ENCODE measurements around the gene PLA2G4D.
A peak's percentile ranks its signal among the peaks of the same experiment; 100 is the strongest.

PLA2G4D gene, protein sequence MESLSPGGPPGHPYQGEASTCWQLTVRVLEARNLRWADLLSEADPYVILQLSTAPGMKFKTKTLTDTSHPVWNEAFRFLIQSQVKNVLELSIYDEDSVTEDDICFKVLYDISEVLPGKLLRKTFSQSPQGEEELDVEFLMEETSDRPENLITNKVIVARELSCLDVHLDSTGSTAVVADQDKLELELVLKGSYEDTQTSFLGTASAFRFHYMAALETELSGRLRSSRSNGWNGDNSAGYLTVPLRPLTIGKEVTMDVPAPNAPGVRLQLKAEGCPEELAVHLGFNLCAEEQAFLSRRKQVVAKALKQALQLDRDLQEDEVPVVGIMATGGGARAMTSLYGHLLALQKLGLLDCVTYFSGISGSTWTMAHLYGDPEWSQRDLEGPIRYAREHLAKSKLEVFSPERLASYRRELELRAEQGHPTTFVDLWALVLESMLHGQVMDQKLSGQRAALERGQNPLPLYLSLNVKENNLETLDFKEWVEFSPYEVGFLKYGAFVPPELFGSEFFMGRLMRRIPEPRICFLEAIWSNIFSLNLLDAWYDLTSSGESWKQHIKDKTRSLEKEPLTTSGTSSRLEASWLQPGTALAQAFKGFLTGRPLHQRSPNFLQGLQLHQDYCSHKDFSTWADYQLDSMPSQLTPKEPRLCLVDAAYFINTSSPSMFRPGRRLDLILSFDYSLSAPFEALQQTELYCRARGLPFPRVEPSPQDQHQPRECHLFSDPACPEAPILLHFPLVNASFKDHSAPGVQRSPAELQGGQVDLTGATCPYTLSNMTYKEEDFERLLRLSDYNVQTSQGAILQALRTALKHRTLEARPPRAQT

GRCh38 chr15:42094512-42094963, at the start of gene PLA2G4D:
Gene PLA2G4D, minus strand, starts transcription at chr15:42094562. Its CDS starts 103 bp downstream, at chr15:42094459.
- no peak within 1 kb of the TSS for H3K4me3 Mint-ChIP-seq
- no peaks in the 10 kb centered on the region for H3K4me1 Mint-ChIP-seq
- peaks cover 32% of the 10 kb centered on the region for H3K27me3 Mint-ChIP-seq
- CTCF ChIA-PET = interaction anchor here (1.2 to 1.9 kb wide), 3 partner anchors 10 to 43 kb away, joined by 3 to 11 read pairs (median 6); no protein-coding TSS in a partner anchor
- DNase-seq = no peak
- no peak within 1 kb of the TSS for H3K27ac Mint-ChIP-seq
- no peaks in the 10 kb centered on the region for H3K9me3 Mint-ChIP-seq
- no peaks in the 10 kb centered on the region for H3K36me3 Mint-ChIP-seq

GRCh38 chr15:42143356-42143755, 49.0 kb upstream of the PLA2G4D start:
- no peak for DNase-seq
- peaks cover 27% of the 10 kb centered on the region for H3K27me3 Mint-ChIP-seq

DNA sequence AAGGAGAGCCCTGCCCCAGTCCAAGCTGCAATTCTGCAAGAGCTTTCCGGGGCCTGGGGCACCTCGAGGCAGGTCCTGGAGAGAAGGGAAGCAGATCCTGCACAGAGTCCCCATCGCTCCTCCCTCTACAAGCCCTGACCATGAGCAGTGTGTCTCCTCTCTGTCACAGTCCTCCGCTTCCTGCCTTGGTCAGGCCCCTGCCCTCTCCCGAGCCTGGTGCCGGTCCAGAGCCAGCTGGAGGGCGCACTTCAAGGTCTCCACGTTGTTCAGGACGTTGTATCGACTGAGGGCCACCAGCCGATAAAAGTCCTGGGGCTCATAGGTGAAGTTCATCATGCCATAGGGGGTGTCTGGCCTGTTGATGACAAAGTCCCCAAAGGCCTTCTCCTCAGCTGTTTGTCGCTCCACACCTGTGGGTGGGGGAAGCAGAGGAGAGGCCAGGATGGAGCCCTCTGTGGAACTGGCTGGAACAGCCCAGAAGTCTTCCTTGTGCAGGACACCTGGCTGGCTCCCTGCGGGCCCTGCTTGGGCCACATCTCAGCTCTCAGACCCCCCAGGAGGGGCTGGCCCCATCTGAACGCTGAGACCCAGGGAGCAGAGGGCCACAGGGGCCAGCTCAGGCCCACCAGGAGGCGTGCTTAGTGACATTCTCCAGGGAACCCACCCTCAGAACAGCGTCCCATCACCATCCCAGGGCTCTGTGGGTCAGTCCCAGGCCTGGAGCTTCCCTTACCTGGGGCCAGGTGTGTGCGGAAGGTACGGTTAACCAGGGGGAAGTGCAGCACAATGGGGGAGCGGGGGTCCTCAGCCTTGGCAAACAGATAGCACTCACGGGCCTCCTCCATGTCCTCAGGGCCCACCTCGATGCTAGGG, 47.7 kb upstream of the PLA2G4D start:
- no peaks in the 10 kb centered on the region for H3K36me3 Mint-ChIP-seq
- H3K4me3 Mint-ChIP-seq = no peak overlapping the region
- H3K27ac Mint-ChIP-seq = no peak overlapping the region
- H3K4me1 Mint-ChIP-seq = no peaks in the 10 kb centered on the region
- peaks cover 38% of the 10 kb centered on the region for H3K27me3 Mint-ChIP-seq
- peak; percentile 14 for DNase-seq
- H3K9me3 Mint-ChIP-seq = no peaks in the 10 kb centered on the region
- CTCF ChIA-PET = interaction anchor here (1.7 kb wide), 1 partner anchor 12 kb away, joined by 5 read pairs; no protein-coding TSS in a partner anchor

More at GRCh38 chr15:42143356-42143755, 49.0 kb upstream of the PLA2G4D start:
- CTCF ChIA-PET = interaction anchor here (1.7 kb wide), 1 partner anchor 13 kb away, joined by 5 read pairs; no protein-coding TSS in a partner anchor
- no peak overlapping the region for H3K27ac Mint-ChIP-seq
- H3K4me1 Mint-ChIP-seq = no peaks in the 10 kb centered on the region
- no peak overlapping the region for H3K4me3 Mint-ChIP-seq
- H3K36me3 Mint-ChIP-seq = no peaks in the 10 kb centered on the region
- H3K9me3 Mint-ChIP-seq = no peaks in the 10 kb centered on the region

DNA sequence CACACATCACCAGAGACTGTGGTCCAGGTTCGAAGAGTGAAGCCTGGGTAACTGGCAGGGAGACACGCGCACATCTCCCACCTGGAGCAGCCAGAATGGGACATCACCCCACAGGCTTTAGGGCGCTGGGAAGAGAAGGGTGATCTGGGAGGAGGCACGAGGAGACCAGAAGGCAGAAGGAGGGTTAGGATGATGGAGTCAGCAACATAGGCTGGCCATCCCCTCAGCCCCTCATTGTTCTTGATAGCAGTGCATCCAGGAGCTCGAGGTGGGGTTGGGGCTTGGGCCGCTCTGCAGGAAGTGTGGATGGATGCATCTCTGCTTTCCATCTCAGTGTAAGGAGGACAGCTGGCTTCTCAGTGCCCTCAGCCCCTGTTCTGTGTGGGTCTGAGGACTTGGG, 46.9 kb upstream of the PLA2G4D start:
- DNase-seq = peak; percentile 10
- no peaks in the 10 kb centered on the region for H3K9me3 Mint-ChIP-seq
- H3K27me3 Mint-ChIP-seq = peaks cover 38% of the 10 kb centered on the region
- H3K4me3 Mint-ChIP-seq = no peak overlapping the region
- no peak overlapping the region for H3K27ac Mint-ChIP-seq
- CTCF ChIA-PET = no interaction called here
- no peaks in the 10 kb centered on the region for H3K4me1 Mint-ChIP-seq
- H3K36me3 Mint-ChIP-seq = no peaks in the 10 kb centered on the region

DNA sequence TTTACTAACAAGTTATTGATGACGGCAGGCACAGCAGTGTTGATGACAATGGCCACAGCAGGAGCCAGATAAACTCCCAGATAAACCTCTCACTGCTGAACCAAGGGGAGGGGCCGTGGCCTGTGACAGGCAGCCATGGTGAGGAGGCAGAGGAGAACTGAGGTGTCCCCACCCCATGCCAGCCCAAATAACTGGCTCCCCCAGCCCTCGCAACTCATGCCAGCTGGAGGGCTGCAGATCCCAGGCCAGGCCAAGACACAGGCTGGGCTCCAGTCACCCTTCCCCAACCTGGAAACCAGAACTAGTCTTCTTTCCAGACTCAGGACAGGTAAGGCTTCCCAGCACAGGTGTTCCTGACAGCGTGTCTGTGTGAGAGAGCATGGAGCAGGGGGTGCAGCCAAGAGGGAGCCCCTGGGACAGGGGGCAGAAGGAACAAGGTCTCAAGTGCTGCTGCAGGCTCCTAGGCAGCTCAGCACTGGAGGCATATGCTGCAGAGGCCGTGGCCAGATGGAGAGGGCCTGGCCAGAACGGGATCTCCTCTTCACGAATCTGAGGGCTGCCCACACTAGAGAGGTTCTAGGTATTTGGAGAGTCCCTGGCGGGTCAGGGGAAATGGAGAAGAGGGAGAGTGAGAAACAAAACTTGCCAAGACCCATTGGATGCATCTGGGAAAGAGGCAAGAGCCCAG, 46.2 kb upstream of the PLA2G4D start:
- H3K27ac Mint-ChIP-seq = no peak overlapping the region
- peaks cover 1% of the 10 kb centered on the region for H3K4me1 Mint-ChIP-seq
- peaks cover 37% of the 10 kb centered on the region for H3K27me3 Mint-ChIP-seq
- H3K4me3 Mint-ChIP-seq = no peak overlapping the region
- CTCF ChIA-PET = interaction anchor here (0.6 to 1.2 kb wide), 2 partner anchors 11 to 54 kb away, joined by 3 read pairs; no protein-coding TSS in a partner anchor
- peak; percentile 13 for DNase-seq
- no peaks in the 10 kb centered on the region for H3K36me3 Mint-ChIP-seq
- no peaks in the 10 kb centered on the region for H3K9me3 Mint-ChIP-seq

DNA sequence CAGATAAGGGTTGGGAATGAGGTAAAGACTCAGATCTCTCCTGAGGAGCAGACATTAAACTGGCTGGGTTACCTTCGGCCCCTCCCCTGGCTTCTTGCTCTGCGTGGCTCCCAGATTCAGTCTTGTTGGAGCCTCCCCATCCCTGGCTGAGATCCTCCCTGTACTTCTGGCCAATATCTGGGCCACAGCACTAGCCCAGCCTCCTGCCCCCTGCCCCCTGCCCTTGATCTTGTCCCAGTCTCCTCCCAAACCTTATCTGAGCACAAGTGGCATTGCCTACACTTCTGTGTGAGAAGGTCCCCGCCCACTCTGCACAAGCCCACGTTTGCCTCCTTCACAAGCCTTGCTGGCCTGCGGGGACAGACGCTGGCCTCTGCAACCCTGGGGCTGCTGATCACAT, 45.2 kb upstream of the PLA2G4D start:
- Mint-ChIP-seq H3K27ac (no peak overlapping the region), H3K9me3 (no peaks in the 10 kb centered on the region), H3K4me3 (no peak overlapping the region), H3K36me3 (no peaks in the 10 kb centered on the region), H3K4me1 (peaks cover 3% of the 10 kb centered on the region), H3K27me3 (peaks cover 35% of the 10 kb centered on the region)
- CTCF ChIA-PET = interaction anchor here (0.6 to 2.9 kb wide), 10 partner anchors 10 to 149 kb away, joined by 3 to 38 read pairs (median 4); no protein-coding TSS in a partner anchor
- DNase-seq = no peak

- H3K9me3 Mint-ChIP-seq = no peaks in the 10 kb centered on the region
- no peak overlapping the region for H3K4me3 Mint-ChIP-seq
- peaks cover 3% of the 10 kb centered on the region for H3K4me1 Mint-ChIP-seq
- DNase-seq = peak; percentile 3
- CTCF ChIA-PET = interaction anchor here (0.8 to 2.9 kb wide), 17 partner anchors 10 to 333 kb away, joined by 3 to 38 read pairs (median 4); partner anchors contain the start of gene PLA2G4D
- no peak overlapping the region for H3K27ac Mint-ChIP-seq
- no peaks in the 10 kb centered on the region for H3K36me3 Mint-ChIP-seq
- H3K27me3 Mint-ChIP-seq = peaks cover 35% of the 10 kb centered on the region
These were observed 44.6 kb upstream of the PLA2G4D start for GRCh38 chr15:42138968-42139386.

DNA sequence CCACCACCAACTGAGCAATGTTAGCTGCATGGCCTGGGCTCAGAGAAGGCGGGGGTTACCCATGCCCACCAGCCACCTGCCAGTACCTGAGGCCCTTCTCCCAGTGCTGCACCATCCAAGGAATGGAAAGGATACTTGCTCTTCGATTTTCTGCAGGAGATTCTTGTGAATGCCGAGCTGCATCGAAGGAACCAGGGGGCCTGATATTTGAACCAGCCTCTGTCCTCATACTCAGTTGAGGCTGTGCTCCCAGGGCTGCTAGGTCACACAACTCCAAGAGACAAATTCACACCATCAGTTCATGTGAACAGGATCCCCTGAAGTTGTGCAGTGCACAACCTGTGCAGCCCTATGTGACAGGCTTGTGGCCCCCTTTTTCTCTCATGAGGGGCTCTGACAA, 44.0 kb upstream of the PLA2G4D start:
- H3K27ac Mint-ChIP-seq = no peak overlapping the region
- no peak overlapping the region for H3K4me3 Mint-ChIP-seq
- H3K9me3 Mint-ChIP-seq = no peaks in the 10 kb centered on the region
- DNase-seq = peak; percentile 11
- H3K36me3 Mint-ChIP-seq = no peaks in the 10 kb centered on the region
- H3K27me3 Mint-ChIP-seq = peaks cover 35% of the 10 kb centered on the region
- CTCF ChIA-PET = interaction anchor here (0.6 to 2.9 kb wide), 18 partner anchors 10 to 597 kb away, joined by 3 to 38 read pairs (median 4); partner anchors contain the start of gene PLA2G4D
- H3K4me1 Mint-ChIP-seq = peaks cover 3% of the 10 kb centered on the region

DNA sequence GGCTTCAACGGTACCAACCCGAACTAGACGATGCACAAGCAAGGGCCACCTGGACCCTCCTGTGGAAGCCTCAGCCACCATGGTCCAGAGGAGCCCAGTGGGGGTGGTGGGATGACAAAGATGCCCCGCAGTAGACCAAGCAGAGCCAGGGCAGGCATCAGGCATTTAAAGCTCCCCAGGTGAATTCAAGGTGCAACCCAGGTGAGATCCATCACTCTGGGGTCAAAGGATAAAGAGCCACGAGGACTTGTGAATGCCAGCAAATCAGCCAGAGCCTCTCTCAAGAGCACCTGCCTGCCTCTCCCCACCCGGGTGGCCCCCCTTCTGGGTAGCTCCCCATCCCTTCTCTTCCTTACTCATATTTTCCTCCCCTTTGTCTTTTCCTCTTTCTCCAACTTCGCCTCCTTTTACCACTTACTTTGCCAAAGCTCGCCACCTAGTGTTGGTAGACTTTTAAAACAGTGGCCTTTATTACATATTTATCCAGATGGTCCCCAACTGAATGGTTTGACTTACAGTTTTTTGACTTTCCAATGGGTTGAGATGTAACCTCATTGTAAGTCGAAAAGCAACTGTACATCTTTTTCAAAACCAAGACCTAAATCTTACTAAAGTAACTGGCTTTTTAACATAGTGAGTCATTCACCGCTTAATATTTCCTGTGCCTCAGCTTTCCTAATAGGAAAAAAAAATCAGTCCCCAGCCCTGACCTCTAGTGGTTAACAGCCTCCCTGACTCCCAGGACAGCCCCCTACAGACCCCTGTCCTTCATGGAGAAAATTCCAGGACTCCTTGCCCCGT, 43.3 kb upstream of the PLA2G4D start:
- CTCF ChIA-PET = interaction anchor here (0.6 to 2.9 kb wide), 15 partner anchors 11 to 742 kb away, joined by 3 to 38 read pairs (median 4); partner anchors contain the start of gene PLA2G4D
- Mint-ChIP-seq H3K36me3 (no peaks in the 10 kb centered on the region), H3K9me3 (no peaks in the 10 kb centered on the region), H3K27me3 (peaks cover 37% of the 10 kb centered on the region), H3K4me3 (no peak overlapping the region), H3K27ac (no peak overlapping the region), H3K4me1 (peaks cover 3% of the 10 kb centered on the region)
- peak; percentile 22 for DNase-seq

- no peaks in the 10 kb centered on the region for H3K36me3 Mint-ChIP-seq
- peaks cover 3% of the 10 kb centered on the region for H3K4me1 Mint-ChIP-seq
- no peaks in the 10 kb centered on the region for H3K9me3 Mint-ChIP-seq
- CTCF ChIA-PET = interaction anchor here (0.7 to 7.5 kb wide), 6 partner anchors 10 to 249 kb away, joined by 3 to 74 read pairs (median 16); no protein-coding TSS in a partner anchor
- peaks cover 42% of the 10 kb centered on the region for H3K27me3 Mint-ChIP-seq
- DNase-seq = peak; percentile 7
- H3K27ac Mint-ChIP-seq = no peak overlapping the region
- H3K4me3 Mint-ChIP-seq = no peak overlapping the region
These were observed 42.2 kb upstream of the PLA2G4D start for GRCh38 chr15:42136513-42136912.

DNA sequence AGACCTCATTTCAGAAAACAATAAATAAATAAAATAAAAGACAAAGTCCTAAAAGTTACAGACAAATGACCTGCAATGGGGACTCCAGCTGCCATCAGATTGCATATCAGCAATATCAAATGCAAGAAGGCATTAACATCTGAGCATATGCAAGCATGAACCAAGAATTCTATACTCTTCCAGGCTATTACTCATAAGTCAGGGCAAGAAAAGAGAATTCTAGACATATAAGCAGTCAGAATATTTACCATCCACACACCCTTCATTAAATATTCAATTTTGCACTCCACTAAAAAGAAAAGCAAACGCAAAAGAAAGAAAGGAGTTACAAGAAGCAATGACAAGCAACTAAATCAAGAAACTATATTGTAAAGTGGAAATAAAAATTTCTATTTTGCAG, 41.0 kb upstream of the PLA2G4D start:
- Mint-ChIP-seq H3K4me1 (peaks cover 3% of the 10 kb centered on the region), H3K9me3 (no peaks in the 10 kb centered on the region), H3K27ac (no peak overlapping the region), H3K27me3 (peaks cover 45% of the 10 kb centered on the region), H3K4me3 (no peak overlapping the region), H3K36me3 (no peaks in the 10 kb centered on the region)
- CTCF ChIA-PET = interaction anchor here (0.8 to 7.5 kb wide), 16 partner anchors 11 to 250 kb away, joined by 3 to 74 read pairs (median 4); no protein-coding TSS in a partner anchor
- DNase-seq = no peak

DNA sequence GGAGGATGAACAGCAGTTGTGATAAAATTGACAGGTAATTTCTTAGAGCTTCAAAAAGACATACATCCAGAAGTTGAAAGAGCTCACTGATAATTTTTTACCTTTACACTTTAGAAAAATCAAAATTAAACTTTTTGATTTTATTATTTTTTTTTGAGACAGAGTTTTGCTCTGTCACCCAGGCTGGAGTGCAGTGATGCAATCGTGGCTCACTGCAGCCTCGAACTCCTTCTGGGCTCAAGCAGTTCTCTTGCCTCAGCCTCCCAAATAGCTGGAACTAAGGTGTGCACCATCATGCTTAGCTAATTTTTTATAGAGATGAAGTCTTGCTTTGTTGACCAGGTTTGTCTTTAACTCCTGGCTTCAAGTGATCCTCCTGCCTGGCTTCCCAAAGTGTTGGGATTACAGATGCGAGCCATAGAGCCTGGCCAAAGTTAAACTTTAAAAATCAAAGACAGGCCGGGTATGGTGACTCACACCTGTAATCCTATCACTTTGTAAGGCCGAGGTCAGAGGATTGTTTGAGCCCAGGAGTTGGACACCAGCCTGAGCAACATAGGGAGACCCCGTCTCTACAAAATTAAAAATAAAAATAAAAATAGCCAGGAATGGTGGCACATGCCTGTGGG, 40.4 kb upstream of the PLA2G4D start:
- H3K27ac Mint-ChIP-seq = no peak overlapping the region
- H3K36me3 Mint-ChIP-seq = no peaks in the 10 kb centered on the region
- no peaks in the 10 kb centered on the region for H3K9me3 Mint-ChIP-seq
- CTCF ChIA-PET = interaction anchor here (0.6 to 7.5 kb wide), 19 partner anchors 12 to 251 kb away, joined by 3 to 74 read pairs (median 4); no protein-coding TSS in a partner anchor
- no peak for DNase-seq
- H3K27me3 Mint-ChIP-seq = peaks cover 47% of the 10 kb centered on the region
- H3K4me3 Mint-ChIP-seq = no peak overlapping the region
- peaks cover 3% of the 10 kb centered on the region for H3K4me1 Mint-ChIP-seq
